ENCODE results near the gene LCAT.
A peak's percentile ranks its signal among the peaks of the same experiment; 100 is the strongest.

LCAT gene

DNA sequence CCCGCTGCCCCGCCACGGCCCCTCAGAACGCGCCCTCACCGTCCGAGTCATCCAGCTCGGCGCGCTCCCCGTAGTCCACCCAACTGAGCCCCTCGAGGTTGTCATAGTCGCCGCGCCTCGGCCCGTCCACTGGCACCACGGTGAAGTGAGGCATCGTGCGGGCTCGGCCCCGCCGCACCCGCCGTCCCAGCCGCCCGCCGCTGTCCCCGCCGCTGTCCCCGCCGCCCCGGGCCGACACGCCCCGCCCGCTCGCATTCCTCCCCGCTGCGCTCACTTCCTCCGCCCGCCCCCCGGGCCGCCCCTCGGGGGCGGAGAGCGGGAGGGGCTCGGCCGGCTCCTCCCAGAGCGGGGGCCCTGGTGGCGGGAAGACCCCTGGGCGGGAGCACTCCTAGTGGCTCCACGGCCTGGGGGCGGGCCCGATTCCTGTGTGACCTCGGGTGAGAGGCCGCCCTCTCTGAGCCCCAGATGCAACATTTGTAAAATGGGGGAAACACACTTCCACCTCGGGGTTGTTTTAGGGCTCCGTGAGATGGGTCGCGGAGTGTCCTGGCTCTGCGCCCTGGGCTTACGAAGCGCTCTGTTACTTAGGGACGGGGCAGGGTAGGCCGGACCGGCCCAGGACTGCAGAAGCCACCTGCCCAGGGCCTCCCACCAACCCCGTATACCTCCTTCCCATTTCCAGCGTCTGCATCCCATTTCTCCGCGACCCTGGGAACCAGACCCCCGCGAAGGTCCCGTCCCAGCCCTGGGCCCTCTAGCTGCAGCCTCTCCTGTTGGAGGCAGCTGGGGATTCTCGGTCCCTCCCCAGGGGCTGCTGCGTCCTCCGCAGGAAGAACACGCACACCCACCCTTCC is 24.7 kb upstream of the LCAT start, which contains the start of gene SLC12A4:
Gene SLC12A4 (minus strand): TSS at position 238 of the 854 bp plus-strand sequence. CDS start 84 bp downstream, at position 154.
- H3K4me3 ChIP-seq (ENCODE audit: low read depth, low read length), result peak within 1 kb of the TSS; percentile 72

DNA sequence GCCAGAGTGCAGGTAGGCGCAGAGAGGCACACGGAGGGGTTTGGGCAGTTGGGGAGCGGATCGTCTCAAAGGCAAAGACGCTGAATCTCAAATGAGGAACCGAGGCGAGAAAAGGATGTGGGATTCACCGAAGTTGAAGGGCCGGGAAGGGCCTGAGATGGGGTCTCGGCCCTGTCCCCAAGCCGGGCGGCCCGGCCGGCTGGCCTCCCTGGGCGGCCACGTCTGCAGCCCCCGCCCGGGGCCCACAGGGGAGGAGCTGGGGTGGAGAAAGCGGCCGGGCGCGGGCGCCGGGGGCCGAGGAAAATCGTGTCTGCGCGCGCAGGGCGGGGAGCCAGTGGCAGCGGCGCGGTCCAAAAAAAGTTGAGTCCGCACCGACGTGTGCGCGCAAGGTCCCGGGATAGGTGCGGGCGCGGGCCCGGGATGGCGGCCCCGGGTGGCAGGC is 24.1 kb upstream of the LCAT start:
- peak overlapping the region; percentile 72 for H3K4me3 ChIP-seq (ENCODE audit: low read depth, low read length)

DNA sequence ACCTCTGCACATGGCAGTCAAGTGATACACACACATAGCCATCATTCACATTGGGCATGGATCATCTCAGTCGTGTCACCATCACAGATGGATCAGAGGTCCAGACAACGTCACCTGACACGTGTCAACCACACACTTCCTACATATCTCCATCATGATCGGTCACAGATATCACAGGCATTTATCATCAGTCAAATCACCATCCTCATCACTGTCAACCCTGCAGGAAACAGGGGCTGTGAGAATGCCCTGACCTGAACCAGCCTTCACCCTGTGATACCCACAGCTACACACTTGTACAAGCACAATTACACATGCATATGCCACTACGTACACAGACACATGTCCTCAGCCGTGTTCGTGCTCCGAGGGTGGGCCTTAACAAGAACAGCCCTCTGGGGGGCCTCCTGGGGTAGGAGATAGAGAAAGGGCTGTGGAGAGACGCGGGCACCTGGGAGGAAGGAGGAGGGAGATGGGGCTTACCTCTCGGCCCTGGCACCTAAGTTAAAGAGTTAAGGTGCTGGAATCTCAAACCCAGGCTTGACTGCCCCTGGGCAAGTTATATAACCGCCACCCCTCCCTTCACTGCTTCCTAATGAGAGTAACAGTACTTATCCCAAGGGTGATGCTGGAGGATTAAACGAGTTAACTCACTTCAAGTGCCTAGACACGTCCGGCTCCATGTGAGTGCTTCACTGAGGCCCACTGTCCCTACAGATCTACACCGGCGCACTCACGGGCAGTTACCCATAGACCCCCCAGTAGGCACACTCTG is 23.4 kb upstream of the LCAT start:
- peak overlapping the region; percentile 72 for H3K4me3 ChIP-seq (ENCODE audit: low read depth, low read length)

DNA sequence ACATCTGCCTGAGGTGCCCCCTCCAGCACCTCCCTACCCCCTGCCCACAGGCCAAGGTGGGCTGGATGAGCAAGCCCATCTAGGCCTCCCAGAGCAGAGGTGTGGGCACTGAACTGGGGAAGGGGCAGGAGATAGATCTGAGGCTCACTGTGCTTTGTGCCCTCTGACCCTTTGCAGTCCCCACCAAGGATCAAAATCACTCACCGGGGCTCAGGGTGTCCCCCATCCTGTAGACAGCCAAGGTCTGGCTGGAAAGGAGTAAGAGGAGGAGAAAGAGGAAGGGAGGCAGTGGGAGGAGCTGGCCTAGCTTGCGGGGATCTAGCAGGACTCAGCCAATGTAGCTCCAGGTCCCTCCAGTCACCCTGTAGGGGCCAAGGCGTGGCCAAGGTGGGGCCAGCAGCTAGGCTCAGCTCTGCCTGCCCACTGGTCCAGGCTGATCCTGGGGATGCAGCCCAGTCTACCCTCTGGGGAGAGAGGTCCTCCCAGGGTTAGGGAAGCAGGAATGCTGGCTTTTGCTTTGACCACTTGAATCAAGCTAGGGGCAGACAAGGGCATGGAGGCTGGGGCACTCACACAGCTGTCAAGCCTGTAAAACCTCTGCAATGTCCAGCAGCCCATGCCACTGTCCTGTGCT is 22.7 kb upstream of the LCAT start:
- H3K4me3 ChIP-seq (ENCODE audit: low read depth, low read length), result no peak overlapping the region

DNA sequence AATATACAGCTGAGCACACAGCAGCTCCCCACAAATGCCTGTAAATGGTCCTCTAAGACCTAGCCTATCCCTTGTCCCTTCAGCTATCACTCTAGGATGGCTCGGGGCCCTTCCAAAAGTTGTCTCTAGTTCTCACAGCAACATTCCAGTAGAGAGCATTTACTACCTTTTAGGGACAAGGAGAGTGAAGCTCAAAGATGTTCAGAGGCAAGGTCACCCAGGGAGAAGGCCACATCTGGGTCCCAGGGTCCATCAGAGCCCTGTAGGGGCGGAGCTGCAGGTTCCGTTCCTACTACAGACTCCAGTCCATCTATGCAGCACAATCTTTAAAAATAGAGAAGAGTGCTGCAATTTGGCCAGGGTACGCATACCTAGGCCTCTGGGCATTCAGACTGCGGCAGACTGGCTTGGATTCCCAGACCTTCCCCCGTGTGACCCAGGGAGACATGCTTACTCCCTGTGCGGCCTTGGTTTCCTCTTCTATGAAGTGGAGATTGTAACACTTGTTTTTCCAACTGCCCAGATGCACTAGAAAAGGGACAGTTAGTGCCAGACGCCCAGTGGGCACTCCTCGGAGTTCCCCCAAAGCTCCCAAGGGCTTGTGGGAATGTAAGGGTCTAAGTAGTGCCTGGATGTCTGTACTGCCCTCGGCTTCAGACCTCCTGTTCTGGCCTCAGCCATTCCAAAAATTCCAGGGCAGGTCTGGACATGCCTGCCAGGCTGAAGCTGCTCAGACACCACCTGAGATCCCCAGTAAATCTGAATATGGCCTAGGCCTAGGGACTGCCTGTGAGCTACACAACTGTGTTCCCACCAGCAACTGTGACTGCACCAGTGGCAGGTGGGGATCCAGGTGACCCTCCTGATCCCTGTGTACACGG is 22.0 kb upstream of the LCAT start:
- H3K4me3 ChIP-seq (ENCODE audit: low read depth, low read length), result no peak overlapping the region

DNA sequence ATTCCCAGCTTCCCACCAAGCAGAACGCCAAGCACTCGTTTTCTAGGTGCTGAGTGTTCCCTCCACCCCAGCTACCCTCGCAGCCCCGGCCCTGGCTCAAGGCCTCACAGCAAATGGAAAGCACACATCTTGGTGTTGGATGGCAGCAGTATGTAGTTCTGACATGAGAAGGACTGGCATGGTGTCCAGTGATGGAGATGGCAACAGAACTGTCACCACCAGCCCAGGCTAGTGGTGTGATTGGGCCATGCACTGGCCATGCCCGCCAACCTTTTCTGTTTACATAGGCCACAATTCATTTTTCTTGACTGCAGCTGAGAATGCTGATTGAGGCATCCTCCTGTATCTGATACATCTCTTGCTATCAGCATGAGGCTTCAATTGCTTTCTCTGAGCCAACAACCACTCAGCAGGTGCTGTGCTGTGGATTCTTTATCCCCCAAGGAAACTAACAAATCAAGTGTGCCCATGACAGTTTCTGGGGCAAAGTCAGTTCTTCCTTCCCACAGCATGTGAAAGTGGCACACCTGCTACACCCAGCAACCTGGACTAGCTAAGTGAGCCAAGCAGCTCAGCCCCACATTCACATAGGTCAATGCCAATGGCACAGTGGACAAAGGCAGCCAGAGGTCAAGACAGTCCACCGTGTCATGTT is 20.7 kb upstream of the LCAT start:
- H3K4me3 ChIP-seq (ENCODE audit: low read depth, low read length), result no peak overlapping the region

DNA sequence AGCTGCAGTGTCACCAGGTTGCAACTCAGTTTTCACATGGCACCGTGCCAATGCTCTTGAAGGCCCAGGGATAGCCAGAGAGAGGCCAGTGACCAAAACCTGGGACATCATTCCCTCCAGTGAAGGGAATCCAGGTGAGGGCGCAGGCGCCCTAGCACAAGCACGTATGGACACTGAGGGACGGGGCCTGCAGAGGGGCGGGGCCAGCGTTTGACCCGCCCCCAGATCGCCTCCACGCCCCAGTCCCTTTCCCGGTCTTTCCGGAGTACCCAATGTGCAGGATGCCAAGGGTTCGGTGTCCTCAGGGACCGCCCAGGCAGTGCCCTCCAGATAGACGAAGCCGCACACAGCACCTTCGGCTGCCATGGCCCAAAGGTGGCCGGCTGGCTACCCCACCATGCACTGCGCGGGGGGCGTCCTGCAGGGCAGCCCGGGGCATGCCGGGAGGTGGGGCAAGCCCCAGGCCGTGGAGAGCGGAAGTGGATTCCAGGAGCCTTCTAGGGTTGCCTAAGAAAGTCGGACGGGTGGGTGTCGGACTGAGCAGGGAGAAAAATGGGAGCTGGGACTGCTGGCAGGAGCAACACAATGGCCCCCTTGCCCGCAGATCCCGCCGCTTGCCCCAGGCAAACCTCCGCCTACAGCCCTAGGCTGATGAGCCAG is 19.9 kb upstream of the LCAT start:
- no peak overlapping the region for H3K4me3 ChIP-seq (ENCODE audit: low read depth, low read length)

DNA sequence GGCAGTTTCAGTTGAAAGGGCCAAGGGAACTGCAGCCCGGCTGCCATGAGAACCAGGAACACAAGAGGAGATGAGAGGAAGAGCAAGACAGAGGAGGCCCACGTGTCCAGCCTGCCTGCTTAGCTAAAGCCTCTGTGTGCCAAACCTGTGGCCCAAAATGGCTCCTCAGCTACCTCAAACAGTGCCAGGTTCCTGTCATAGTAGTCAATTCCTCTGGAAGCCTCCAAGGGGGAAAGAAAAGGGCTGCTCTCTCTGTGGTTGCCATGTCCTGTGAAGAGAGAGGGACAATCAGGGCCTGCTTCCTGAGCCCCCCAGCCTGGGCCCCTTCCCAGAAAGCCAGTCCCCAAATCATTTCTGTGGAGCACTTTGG is 19.4 kb upstream of the LCAT start:
- H3K4me3 ChIP-seq (ENCODE audit: low read depth, low read length), result no peak overlapping the region

DNA sequence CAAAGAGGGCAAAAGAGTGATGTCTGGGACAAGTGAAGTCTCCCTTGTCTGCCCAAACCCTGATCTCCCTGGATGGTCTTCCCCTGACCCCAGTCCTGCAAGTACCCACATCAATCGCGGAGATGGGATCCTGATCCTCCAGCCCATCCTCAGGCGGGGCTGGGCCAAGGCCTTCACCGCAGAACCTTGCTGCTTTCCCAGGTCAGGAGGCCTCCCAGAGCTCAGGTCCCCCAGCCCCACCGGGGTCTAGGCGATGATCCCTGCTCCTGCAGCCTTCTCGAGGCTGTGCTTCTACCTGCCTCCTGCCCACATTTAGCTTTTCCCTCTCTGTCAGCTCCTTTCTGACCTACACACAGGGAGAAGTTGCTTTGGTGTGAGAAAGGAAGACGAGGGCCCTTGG is 18.2 kb upstream of the LCAT start:
- no peak overlapping the region for H3K4me3 ChIP-seq (ENCODE audit: low read depth, low read length)

DNA sequence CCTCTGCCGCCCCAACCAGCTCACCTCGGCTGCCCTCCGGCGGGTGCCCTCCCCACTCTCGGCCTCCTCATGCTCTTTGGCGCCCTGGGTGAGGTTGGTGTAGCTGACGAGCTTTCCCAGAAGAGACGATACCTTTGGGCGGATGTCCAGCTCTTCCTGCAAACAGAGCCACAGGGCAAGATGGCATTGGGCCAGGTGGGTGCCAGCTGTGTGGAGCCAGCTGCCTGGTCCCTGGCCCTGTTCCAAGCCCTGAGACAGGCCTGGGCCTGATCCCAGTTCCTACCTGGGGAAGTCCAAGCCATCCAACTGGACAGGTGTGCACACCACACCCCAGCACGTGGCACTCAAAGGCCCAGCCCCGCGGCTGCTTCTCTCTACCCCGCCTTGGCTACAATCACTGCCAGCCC is 17.6 kb upstream of the LCAT start:
- H3K4me3 ChIP-seq (ENCODE audit: low read depth, low read length), result no peak overlapping the region

DNA sequence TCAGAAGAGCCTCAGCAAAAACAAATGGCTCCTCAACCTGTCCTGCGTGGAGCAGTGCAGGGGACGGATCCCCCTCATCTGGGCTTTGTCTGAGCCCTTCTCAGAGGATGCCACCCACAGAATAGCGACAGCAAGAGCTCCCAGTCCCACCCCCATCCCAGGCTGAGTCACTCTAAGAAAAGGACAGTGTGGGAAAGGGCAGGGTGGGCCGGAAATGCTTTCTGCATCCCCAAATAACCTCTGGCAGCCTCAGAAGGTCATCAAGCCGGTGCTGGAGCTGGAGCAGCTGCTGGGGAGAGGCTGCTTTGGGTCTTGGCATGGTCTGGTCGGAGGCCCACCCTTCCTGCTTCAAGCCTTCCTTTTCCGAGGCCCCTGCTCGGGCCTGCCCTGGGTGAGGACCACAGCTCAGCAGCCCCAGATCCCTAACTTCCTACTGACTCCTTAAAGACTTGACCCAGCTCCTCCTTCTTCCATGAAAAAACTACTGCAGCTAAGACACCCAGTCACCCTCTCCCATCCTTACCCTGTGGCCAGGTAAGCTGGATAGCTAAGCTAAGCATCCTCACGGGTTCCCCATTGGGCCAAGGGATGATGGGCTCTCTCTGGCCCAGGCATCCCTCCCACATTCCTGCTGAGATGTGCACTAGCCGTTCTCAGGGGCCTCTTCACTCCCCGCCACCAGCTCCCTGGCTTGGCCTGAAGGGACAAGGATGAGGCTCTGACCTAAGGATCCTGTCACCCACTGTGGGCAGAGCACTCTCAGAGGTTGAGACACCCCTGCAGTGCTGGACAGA is 15.8 kb upstream of the LCAT start:
- H3K4me3 ChIP-seq (ENCODE audit: low read depth, low read length), result no peak overlapping the region

DNA sequence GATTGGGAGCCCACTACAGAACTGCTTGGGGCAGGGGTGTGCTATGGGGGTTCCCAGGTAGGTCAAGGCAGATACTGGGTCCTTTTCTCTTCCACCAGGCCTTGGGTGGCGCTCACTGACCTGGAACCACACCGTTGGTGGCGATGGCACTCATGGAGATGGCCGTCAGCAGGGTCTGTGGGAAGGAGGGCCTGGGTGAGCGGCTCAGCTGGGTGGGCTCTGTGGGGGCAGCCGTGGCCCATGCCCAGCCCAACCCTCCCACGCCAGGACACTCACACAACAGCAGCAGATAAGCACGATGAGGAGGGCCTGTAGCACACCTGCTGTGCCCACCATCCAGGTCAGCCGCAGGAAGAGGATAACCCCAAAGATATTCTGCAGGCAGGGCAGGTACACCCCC is 13.7 kb upstream of the LCAT start:
- no peak overlapping the region for H3K4me3 ChIP-seq (ENCODE audit: low read depth, low read length)

DNA sequence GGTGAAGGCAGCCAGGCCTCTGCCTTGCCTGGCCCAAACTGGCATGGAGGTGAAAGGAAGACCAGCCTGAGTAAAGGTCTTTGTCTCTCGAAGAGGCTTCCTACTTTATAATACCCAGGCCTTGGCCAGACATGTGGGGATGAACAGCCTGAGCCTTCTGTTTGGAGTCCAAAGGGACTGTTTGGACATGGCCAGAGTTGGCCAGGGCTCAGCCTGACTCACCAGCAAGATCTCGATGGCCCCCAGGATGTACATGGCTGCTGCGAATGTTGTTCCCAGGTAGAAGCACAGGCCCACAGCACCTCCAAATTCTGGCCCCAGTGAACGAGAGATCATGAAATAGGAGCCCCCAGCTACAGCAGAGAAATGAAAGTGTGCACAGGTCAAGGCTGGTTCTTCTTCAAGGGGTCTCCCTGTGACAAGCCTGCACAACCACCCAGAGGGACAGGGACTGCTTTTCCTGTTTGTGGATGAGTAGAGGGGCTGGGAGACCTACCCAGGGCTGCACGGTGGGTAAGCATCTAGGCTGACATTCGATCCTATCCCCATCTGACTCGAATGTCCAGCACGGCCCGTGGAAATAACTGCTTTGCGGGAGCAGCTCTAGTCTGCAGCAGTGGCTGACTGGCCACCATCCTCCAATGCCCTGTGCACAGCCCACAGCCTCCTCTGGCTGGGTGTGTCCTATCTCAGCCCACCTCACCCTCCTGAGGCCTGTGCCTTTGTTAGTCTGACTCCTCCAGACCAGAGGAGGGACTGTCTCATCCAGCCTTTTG is 10.7 kb upstream of the LCAT start:
- no peak overlapping the region for H3K4me3 ChIP-seq (ENCODE audit: low read depth, low read length)

DNA sequence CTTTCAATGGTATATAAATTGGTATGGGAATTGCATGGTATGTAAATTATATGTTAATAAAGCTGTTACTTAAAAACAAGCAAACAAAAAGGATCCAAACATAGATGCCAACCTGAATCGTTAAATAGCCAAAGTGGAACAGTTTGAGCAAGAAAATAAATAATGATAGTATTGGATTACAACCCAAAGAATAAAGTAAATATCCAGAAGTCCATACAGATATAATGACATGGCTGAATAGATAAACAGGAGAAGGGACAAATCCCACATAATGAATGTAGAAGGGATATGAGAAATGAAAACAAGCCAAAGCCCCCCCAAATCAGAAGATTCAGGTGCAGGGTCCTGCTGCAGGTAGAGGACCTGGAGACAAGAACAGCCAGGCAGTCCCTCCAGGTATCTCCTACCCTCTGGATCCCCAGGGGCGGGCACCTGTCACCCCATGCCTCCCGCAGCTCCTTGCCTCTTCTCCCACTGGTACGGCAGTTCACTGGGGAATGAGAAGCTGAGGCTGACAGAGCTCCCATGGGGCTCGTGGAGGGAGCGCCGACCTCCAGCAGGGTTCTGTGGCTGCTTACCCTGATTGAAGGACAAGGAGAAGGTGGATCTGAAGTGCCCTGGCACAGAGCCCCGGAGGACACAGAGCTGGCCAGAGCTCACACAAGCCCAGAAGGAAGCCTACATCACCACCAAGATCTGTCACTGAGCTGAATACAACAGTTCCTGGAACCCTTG is 9.9 kb upstream of the LCAT start:
- no peak overlapping the region for H3K4me3 ChIP-seq (ENCODE audit: low read depth, low read length)

DNA sequence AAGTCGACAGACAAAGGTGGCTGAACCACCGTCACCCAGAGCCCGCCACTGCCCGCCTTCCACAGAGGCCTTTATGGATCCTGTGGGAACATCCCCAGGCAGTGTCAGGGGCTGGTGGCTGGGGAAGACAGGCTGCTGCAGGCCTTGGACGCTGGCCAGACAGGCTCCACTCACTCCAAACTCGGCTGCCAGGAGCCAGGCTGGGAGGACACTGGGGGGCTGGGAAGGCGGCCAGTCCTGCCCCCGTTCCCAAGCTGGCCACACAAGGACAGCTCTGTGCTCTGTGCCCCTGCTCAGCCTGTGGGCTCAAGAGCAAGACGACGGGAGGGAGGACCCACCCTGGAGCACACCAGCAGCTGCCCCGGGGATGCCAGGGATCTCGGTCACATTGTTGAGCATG is 7.6 kb upstream of the LCAT start:
- no peak overlapping the region for H3K4me3 ChIP-seq (ENCODE audit: low read depth, low read length)

DNA sequence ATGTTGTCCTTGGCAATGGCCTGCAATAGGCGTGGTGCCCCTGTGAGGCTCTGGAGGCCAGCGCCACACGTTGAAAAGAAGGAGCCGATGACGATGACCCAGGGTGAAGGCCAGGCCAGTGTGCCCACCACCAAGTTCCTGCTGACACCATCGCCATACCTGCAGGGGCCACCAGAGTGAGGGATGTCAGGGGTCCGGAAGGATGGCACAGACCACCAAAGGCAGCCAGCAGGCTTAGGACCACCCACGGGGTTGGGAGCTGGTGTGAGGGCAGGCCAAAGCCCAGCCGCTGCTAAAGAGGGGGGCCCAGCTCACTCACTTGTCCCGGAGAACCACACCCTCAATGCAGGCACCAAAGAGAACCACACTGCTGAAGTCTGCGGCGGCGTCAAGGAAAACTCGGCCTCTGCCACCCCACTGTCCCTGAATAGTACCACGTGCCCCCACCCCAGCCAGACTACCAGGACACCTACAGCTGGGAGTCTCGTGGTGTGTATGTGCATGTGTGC is 6.5 kb upstream of the LCAT start:
- no peak overlapping the region for H3K4me3 ChIP-seq (ENCODE audit: low read depth, low read length)

DNA sequence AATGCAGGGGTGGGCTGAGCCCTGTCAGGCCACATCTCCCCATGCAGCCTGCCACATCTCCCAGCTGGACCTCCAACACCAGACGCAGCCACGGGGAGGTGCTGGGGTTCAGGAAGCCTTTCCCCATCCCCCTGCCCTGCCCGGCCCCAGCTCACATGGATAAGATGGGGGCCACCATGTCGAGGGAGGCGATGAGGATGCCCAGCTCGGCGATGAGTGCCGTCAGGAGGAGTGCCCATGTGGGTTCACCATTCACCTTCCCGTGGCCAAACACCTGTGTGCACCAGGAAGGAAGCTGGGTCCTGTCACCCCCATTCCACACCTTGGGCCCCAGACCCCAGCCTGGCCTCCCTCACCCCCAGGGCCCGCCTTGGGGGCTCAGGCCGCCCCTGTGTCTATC is 5.7 kb upstream of the LCAT start:
- H3K4me3 ChIP-seq (ENCODE audit: low read depth, low read length), result no peak overlapping the region
